ENCODE data around the gene ARAP3.

The ARAP3 gene

DNA sequence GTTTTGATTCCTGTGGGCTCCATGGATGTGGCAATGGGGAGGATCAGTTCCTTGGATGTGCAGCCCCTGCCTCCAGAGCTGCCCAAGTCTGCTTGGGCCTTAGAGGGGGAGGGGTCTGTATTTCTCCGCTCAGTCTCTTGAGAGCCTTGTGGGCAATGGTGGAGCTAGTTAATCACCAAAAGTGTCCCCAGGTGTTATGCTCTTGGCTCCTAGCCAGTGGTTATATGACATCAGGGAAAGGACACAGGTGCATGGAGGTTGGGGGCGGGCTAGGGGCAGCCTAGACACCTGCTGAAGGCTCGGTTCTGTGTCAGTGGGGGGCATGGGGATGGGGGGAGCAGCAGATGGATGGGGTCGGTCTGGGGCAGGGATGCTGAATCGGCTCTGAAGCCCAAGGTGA, 12.4 kb upstream of the ARAP3 start:
- peaks cover 42% of the 10 kb centered on the region for H3K27me3 ChIP-seq (ENCODE audit: control insufficient read depth, insufficient read depth, low read length)
- no peak overlapping the region for H3K9ac ChIP-seq (ENCODE audit: low read depth, low read length)
- no peaks in the 10 kb centered on the region for H3K9me3 ChIP-seq (ENCODE audit: control insufficient read depth, insufficient read depth, low read length)
- H3K36me3 ChIP-seq (ENCODE audit: control insufficient read depth, insufficient read depth, low read length) = no peaks in the 10 kb centered on the region
- no peaks in the 10 kb centered on the region for H3K4me1 ChIP-seq (ENCODE audit: control insufficient read depth, insufficient read depth, low read length)
- H3K4me3 ChIP-seq (ENCODE audit: low read depth, low read length) = no peak overlapping the region

DNA sequence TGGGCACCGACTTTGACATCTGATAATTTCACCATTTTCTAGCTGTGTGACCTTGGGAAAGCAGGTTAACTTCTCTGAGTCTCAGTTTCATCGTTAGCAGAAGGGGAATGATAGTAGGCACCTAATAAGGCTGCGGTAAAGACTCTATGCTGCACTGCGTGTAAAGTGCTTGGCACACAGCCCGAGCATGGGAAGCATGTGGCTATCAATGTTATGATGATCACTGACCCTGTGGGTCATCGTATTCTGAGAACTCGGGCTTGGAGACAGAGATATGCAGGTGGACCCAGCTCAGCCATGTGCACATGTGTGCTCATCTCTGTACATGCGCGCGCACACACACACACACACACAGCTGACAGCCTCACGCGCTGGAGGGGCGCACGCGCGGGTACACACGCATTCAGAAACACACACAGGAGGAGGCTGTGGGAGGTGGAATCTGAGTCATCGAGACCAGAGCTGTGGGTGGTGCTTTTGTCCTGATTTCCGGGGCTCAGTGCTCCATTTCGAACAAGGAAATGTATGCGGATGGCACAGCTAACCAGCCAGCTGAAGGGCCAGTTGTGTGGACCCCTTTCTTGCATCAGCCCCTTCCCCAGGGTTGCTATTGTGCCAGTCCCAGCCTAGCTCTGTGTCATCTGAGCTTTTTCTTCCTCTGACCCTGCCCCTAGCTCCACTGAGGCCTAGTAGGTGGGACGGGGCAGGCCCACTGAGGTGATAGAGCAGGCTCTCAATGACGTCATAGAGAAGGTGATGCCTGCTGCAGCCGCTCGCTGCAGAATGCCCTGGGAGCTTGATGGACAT, 11.1 kb upstream of the ARAP3 start:
- Histone ChIP-seq H3K9me3 (ENCODE audit: control insufficient read depth, insufficient read depth, low read length) (no peaks in the 10 kb centered on the region), H3K27me3 (ENCODE audit: control insufficient read depth, insufficient read depth, low read length) (peaks cover 36% of the 10 kb centered on the region), H3K4me3 (ENCODE audit: low read depth, low read length) (peak overlapping the region; percentile 83), H3K36me3 (ENCODE audit: control insufficient read depth, insufficient read depth, low read length) (no peaks in the 10 kb centered on the region), H3K4me1 (ENCODE audit: control insufficient read depth, insufficient read depth, low read length) (no peaks in the 10 kb centered on the region), H3K9ac (ENCODE audit: low read depth, low read length) (no peak overlapping the region)

DNA sequence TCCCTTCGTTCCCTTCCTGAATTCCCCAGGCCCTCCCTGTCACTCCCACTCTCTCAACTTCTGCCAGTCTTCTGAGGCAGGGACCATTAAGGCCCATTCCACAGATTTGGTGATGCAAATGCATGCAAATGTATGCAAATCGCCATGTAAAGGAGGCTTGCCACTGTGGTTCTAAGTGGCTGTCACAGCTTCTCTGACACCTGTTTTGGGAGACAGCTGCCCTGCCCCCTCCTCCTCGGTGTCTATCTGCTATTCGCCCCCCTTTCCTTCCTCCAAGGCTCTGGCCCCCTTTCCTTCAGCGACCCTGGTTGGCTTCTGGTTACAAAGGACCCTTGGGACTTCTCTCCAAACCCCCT, 10.5 kb upstream of the ARAP3 start:
- Histone ChIP-seq H3K9me3 (ENCODE audit: control insufficient read depth, insufficient read depth, low read length) (no peaks in the 10 kb centered on the region), H3K4me1 (ENCODE audit: control insufficient read depth, insufficient read depth, low read length) (no peaks in the 10 kb centered on the region), H3K9ac (ENCODE audit: low read depth, low read length) (no peak overlapping the region), H3K4me3 (ENCODE audit: low read depth, low read length) (peak overlapping the region; percentile 83), H3K36me3 (ENCODE audit: control insufficient read depth, insufficient read depth, low read length) (no peaks in the 10 kb centered on the region), H3K27me3 (ENCODE audit: control insufficient read depth, insufficient read depth, low read length) (peaks cover 36% of the 10 kb centered on the region)

DNA sequence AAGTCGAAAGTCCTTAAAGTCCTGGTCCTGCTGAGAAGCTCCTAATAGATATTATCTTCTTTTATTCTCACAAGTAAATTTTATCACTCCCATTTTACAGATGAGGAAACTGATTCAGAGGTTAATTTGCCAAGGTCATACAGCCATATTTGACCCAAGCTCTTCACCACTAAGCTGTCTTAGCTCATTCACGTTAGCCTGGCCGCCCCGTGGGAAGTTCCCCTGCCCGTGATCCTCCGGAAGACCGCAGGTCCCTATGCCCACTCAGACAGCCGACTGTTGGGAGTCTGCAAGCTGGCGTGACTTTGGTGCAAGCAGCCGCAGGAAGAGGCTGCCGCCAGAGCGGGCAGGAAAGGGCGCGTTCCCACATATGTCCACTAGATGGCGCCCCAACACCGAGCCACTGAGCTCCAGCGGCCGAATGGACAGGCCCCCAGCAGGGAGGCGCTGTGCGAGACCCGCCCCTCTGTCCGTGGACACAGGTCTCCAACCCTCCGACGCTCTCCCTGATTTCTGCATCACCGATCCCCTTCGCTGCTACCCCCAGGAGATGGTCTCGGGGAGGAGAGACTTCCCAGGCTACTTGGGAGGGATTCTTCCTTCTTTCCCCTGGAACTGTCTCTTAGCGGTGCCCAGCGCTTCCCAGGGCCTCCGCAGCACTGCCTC, 10.0 kb upstream of the ARAP3 start:
- H3K4me1 ChIP-seq (ENCODE audit: control insufficient read depth, insufficient read depth, low read length) = no peaks in the 10 kb centered on the region
- H3K9me3 ChIP-seq (ENCODE audit: control insufficient read depth, insufficient read depth, low read length) = no peaks in the 10 kb centered on the region
- H3K9ac ChIP-seq (ENCODE audit: low read depth, low read length) = no peak overlapping the region
- H3K27me3 ChIP-seq (ENCODE audit: control insufficient read depth, insufficient read depth, low read length) = peaks cover 36% of the 10 kb centered on the region
- H3K4me3 ChIP-seq (ENCODE audit: low read depth, low read length) = peak overlapping the region; percentile 83
- no peaks in the 10 kb centered on the region for H3K36me3 ChIP-seq (ENCODE audit: control insufficient read depth, insufficient read depth, low read length)

DNA sequence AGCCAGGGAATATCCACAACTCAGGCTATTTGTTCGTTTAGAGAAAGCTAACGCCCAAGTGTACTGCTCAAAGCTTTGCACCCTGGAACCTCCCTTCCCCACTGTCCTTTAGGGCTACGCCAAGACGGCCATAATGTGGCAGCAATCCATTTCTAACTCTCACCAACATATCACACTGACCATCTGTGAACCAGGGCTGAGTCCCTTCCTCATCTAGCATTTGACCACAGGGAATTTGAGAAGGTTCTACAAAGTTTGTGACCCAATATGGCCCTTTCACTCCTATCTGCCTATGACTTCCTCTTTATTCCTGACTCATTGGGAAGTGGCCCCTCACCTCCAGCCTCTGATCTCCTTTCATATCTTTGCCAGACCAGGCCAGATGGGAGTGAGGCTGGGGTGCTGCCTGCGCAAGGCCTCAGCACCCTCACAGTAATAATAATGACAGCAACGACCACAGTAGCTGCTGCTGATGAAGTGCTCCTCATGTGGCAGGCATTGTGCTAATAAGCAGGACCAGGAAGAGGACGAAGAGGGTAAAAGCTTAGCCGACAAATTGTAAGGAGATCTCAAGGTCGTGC, 9.3 kb upstream of the ARAP3 start:
- Histone ChIP-seq H3K36me3 (ENCODE audit: control insufficient read depth, insufficient read depth, low read length) (no peaks in the 10 kb centered on the region), H3K9ac (ENCODE audit: low read depth, low read length) (no peak overlapping the region), H3K27me3 (ENCODE audit: control insufficient read depth, insufficient read depth, low read length) (peaks cover 33% of the 10 kb centered on the region), H3K4me1 (ENCODE audit: control insufficient read depth, insufficient read depth, low read length) (no peaks in the 10 kb centered on the region), H3K9me3 (ENCODE audit: control insufficient read depth, insufficient read depth, low read length) (no peaks in the 10 kb centered on the region), H3K4me3 (ENCODE audit: low read depth, low read length) (no peak overlapping the region)

DNA sequence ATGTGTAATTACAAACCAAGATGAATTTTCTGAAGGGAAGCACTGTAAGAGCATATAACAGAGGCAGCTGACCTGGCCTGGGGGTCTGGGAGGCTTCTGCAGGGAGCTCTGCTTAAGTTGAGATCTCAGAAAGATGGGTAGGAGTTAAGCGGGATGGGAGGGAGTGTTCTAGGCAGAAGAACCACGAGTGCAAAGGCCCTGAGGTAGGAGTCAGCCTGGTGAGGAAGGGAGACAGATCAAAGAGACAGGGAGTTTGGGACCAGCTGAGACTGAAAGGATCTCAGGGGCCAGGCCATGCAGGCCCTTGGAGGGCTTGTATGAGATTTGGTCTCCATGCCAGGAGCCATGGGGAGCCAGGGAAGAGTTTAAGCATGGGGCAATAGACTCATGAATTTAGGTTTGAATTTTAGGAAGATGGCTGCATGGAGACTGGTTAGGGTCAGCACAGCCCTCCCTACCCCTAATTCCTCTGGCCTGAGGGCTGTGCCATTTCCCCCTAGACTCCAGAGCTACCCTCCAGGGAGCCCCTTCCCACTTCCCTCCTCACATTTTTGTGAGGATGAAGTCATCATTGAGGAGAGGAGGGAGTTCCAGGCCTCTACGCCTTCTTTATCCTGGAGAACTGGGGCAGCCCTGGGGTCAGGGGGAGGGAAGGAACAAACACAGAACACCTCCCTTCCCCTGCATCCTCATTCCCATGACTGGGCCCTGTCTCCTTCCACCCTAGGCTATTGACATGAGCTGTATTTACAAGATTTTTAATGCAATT, 4.8 kb upstream of the ARAP3 start:
- no peak overlapping the region for H3K4me3 ChIP-seq (ENCODE audit: low read depth, low read length)
- no peaks in the 10 kb centered on the region for H3K36me3 ChIP-seq (ENCODE audit: control insufficient read depth, insufficient read depth, low read length)
- H3K9me3 ChIP-seq (ENCODE audit: control insufficient read depth, insufficient read depth, low read length) = no peaks in the 10 kb centered on the region
- peaks cover 4% of the 10 kb centered on the region for H3K4me1 ChIP-seq (ENCODE audit: control insufficient read depth, insufficient read depth, low read length)
- H3K9ac ChIP-seq (ENCODE audit: low read depth, low read length) = no peak overlapping the region
- H3K27me3 ChIP-seq (ENCODE audit: control insufficient read depth, insufficient read depth, low read length) = peaks cover 15% of the 10 kb centered on the region

DNA sequence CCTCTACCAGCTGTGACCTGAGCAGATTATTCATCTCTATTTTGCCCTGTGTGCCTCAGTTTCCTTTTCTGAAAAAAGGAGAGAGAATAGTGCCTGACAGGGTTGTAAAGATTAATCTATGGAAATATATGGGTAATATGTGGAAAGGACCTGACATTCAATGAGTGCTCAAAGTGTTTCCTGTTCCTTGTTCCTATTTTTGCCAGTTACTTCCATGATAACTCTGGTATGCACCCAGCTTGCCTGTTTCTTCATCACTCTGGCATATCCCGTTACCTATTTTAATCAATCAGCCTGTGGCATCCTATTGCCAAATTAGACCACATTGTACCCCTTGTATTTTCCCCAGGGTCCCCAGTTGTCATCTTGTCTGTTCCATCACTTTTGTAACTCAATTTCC, 3.6 kb upstream of the ARAP3 start:
- H3K9me3 ChIP-seq (ENCODE audit: control insufficient read depth, insufficient read depth, low read length) = no peaks in the 10 kb centered on the region
- peaks cover 6% of the 10 kb centered on the region for H3K27me3 ChIP-seq (ENCODE audit: control insufficient read depth, insufficient read depth, low read length)
- no peaks in the 10 kb centered on the region for H3K36me3 ChIP-seq (ENCODE audit: control insufficient read depth, insufficient read depth, low read length)
- peaks cover 11% of the 10 kb centered on the region for H3K4me1 ChIP-seq (ENCODE audit: control insufficient read depth, insufficient read depth, low read length)
- no peak overlapping the region for H3K9ac ChIP-seq (ENCODE audit: low read depth, low read length)
- H3K4me3 ChIP-seq (ENCODE audit: low read depth, low read length) = no peak overlapping the region

DNA sequence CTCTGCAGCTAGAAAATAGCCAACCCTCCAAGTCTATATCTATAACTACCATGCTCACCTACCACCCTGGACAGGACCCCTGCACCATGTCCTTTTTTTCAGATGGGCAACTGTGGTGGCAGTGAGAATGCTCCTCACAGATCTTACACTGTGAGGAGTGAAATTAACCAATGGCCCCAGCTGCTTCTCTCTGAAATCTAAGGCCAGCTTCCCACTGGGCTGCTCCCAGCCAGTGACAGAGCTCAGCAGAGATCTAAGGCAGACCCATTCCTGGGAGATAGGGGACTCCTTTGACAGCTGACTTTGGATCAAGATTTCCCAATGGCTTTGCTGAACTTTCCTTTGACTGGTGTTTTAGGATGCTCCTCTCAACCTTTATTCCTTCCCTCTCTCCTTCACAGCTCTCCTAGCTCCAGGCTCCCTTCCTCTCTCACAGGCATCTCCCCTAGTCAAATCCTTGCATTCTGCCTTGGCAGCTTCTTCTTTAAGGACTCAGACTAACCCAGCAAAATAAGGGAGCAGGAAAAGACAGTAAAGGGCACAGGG, 1.6 kb upstream of the ARAP3 start:
- Histone ChIP-seq H3K9me3 (ENCODE audit: control insufficient read depth, insufficient read depth, low read length) (no peaks in the 10 kb centered on the region), H3K9ac (ENCODE audit: low read depth, low read length) (peak overlapping the region; percentile 8), H3K36me3 (ENCODE audit: control insufficient read depth, insufficient read depth, low read length) (peaks cover 10% of the 10 kb centered on the region), H3K4me3 (ENCODE audit: low read depth, low read length) (no peak overlapping the region), H3K4me1 (ENCODE audit: control insufficient read depth, insufficient read depth, low read length) (peaks cover 14% of the 10 kb centered on the region), H3K27me3 (ENCODE audit: control insufficient read depth, insufficient read depth, low read length) (no peaks in the 10 kb centered on the region)

DNA sequence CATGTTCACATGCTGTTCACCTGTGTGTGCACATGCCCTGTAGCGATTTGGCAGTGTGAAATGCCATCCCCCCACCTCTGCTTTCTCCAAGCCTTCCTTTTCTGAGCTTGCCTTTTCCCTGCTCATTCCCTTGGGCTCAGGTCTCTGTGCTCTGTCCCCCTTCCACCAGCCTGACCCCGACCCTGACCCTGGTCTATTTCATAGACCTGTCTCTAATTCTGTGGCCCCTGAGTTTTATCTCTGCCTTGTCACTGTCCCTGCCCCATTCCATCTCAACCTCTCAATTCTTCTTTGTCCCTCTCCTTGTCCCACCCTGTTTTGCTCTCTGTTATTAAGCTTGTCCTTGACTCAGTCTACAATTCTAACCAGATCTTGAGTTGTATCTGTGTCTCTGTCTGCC, 735 bp downstream of the ARAP3 start:
- peak overlapping the region; percentile 81 for H3K4me3 ChIP-seq (ENCODE audit: low read depth, low read length)
- H3K4me1 ChIP-seq (ENCODE audit: control insufficient read depth, insufficient read depth, low read length) = peaks cover 14% of the 10 kb centered on the region
- H3K9ac ChIP-seq (ENCODE audit: low read depth, low read length) = peak overlapping the region; percentile 4
- no peaks in the 10 kb centered on the region for H3K27me3 ChIP-seq (ENCODE audit: control insufficient read depth, insufficient read depth, low read length)
- H3K36me3 ChIP-seq (ENCODE audit: control insufficient read depth, insufficient read depth, low read length) = peaks cover 14% of the 10 kb centered on the region
- H3K9me3 ChIP-seq (ENCODE audit: control insufficient read depth, insufficient read depth, low read length) = no peaks in the 10 kb centered on the region

DNA sequence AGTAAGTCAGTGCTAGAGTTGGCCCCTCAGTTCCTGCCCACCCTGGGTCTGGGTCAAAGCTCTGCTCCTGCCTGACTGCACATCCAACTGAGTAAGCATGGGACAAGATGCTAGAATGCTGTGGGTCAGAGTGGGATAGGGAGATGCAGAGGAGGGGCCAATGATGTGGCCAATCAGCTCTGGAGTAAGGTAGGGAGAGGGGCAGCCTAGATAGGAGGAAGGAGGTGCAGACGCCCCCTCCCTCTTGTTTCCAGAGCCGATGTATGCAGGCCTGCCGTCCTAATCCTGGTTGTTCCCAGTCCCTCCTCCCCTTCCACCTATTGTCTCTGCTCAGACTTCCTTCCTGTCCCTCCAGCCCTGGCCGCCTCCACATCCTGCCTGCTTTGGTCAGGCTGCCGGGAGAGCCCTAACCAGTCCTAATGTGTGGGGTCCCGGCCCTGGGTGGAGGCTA, 1.3 kb downstream of the ARAP3 start:
- Histone ChIP-seq H3K4me3 (ENCODE audit: low read depth, low read length) (peak overlapping the region; percentile 81), H3K27me3 (ENCODE audit: control insufficient read depth, insufficient read depth, low read length) (no peaks in the 10 kb centered on the region), H3K4me1 (ENCODE audit: control insufficient read depth, insufficient read depth, low read length) (peaks cover 16% of the 10 kb centered on the region), H3K9ac (ENCODE audit: low read depth, low read length) (no peak overlapping the region), H3K9me3 (ENCODE audit: control insufficient read depth, insufficient read depth, low read length) (no peaks in the 10 kb centered on the region), H3K36me3 (ENCODE audit: control insufficient read depth, insufficient read depth, low read length) (peaks cover 14% of the 10 kb centered on the region)

DNA sequence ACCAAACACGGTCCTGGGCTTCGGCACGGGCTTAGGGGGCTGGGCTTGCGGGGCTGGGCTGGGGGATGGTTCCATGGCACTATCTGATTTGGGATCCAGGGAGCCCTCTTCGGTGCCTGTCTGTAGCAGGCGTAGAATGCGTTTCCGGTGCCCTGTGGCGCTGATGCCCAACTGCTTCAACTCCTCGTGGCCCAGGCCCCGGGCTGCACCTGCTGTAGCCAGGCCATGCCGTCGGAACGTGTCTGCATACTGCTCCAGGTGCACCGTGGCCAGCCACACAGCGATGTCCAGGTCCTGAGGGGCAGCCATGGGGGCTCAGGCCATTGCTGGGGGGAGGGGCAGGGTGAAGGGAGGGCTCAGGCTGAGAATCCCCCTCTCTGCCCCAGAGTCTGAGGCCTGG, 1.9 kb downstream of the ARAP3 start:
- Histone ChIP-seq H3K9me3 (ENCODE audit: control insufficient read depth, insufficient read depth, low read length) (no peaks in the 10 kb centered on the region), H3K4me3 (ENCODE audit: low read depth, low read length) (no peak overlapping the region), H3K4me1 (ENCODE audit: control insufficient read depth, insufficient read depth, low read length) (peaks cover 18% of the 10 kb centered on the region), H3K27me3 (ENCODE audit: control insufficient read depth, insufficient read depth, low read length) (no peaks in the 10 kb centered on the region), H3K36me3 (ENCODE audit: control insufficient read depth, insufficient read depth, low read length) (peaks cover 14% of the 10 kb centered on the region), H3K9ac (ENCODE audit: low read depth, low read length) (no peak overlapping the region)
